ENCODE data around the gene RPS27.
"Not testable (repeated sequence)": the region's sequence is repeated elsewhere in the genome, so short reads cannot be mapped to it uniquely, and the experiment has no call there.

RPS27 gene

GRCh38 chr1:153962088-153963029 lies 28.2 kb upstream of the RPS27 start:
- DNase-seq: no peak

- peak; percentile 98 for DNase-seq
Observed at GRCh38 chr1:153963030-153963849, 27.3 kb upstream of the RPS27 start, which contains the start of gene SLC39A1. SLC39A1 (minus strand) TSS chr1:153963537; CDS start chr1:153962715, 822 bp downstream.

- peak; percentile 71 for DNase-seq
Observed at GRCh38 chr1:153963850-153964331, 26.7 kb upstream of the RPS27 start.

- peak; percentile 98 for DNase-seq
Observed at GRCh38 chr1:153967107-153967999, 23.2 kb upstream of the RPS27 start, which contains the start of gene CREB3L4. CREB3L4 (plus strand) TSS chr1:153967902; CDS start chr1:153968526, 624 bp downstream.

- DNase-seq: peak; percentile 74
Observed at GRCh38 chr1:153968000-153968363, 22.6 kb upstream of the RPS27 start.

- DNase-seq: peak; percentile 31
Observed at GRCh38 chr1:153968408-153968807, 22.2 kb upstream of the RPS27 start.

GRCh38 chr1:153968972-153969371 lies 21.6 kb upstream of the RPS27 start:
- DNase-seq: no peak

GRCh38 chr1:153970346-153970745 lies 20.2 kb upstream of the RPS27 start:
- DNase-seq: no peak

GRCh38 chr1:153973071-153973470 lies 17.5 kb upstream of the RPS27 start:
- no peak for DNase-seq

- DNase-seq: no peak
Observed at GRCh38 chr1:153973525-153973924, 17.0 kb upstream of the RPS27 start.

GRCh38 chr1:153976819-153977249 lies 13.7 kb upstream of the RPS27 start:
- DNase-seq: no peak

GRCh38 chr1:153977250-153978240 lies 13.0 kb upstream of the RPS27 start, which contains the start of gene JTB:
JTB (minus strand) TSS chr1:153977674; CDS start chr1:153977252, 422 bp downstream.
- DNase-seq: peak; percentile 90

- DNase-seq: no peak
Observed at GRCh38 chr1:153978274-153978909, 12.2 kb upstream of the RPS27 start.

GRCh38 chr1:153979091-153979490 lies 11.5 kb upstream of the RPS27 start:
- not testable (repeated sequence) for DNase-seq

- not testable (repeated sequence) for DNase-seq
Observed at GRCh38 chr1:153981735-153982134, 8.8 kb upstream of the RPS27 start.

- DNase-seq: no peak
Observed at GRCh38 chr1:153984123-153984894, 6.3 kb upstream of the RPS27 start.

GRCh38 chr1:153985341-153985912 lies 5.1 kb upstream of the RPS27 start:
- peak; percentile 14 for DNase-seq

- peak; percentile 82 for DNase-seq
Observed at GRCh38 chr1:153985941-153986761, 4.4 kb upstream of the RPS27 start, which contains the start of gene RAB13. RAB13 (minus strand) TSS chr1:153986339; CDS start chr1:153986236, 103 bp downstream.

All from NCI-H146 (cell line).